Neuron (in vitro differentiated cells): ENCODE measurements around the gene GMDS.

Experiments used
- H2AFZ ChIP-seq: one replicate; pipeline ENCODE4 v1.6.1; 2013; ENCODE audit warnings: low read depth, mild to moderate bottlenecking, inconsistent platforms, low read length, moderate library complexity
- H3K27me3 ChIP-seq: one replicate; pipeline ENCODE4 v1.6.1; 2013; ENCODE audit warnings: low read length; ENCODE audit not compliant: insufficient read depth
- H3K36me3 ChIP-seq: one replicate; pipeline ENCODE4 v1.6.1; 2013; ENCODE audit warnings: low read length; ENCODE audit not compliant: insufficient read depth
- H3K4me1 ChIP-seq: one replicate; pipeline ENCODE4 v1.6.1; 2013; ENCODE audit warnings: low read length; ENCODE audit not compliant: insufficient read depth
- H3K4me3 ChIP-seq: 2 replicates; pipeline ENCODE4 v1.5.1; 2013; ENCODE audit warnings: mild to moderate bottlenecking, low read length, moderate library complexity
- H3K9me3 ChIP-seq: one replicate; pipeline ENCODE4 v1.6.1; 2013; ENCODE audit warnings: low read length

Gene GMDS

GRCh38 chr6:1916334-1917070, 328.9 kb downstream of the GMDS start:
- no peaks in the 10 kb centered on the region for H3K36me3 ChIP-seq
- H3K27me3 ChIP-seq: no peaks in the 10 kb centered on the region
- H3K4me1 ChIP-seq: no peaks in the 10 kb centered on the region
- no peaks in the 10 kb centered on the region for H3K9me3 ChIP-seq
- no peak overlapping the region for H3K4me3 ChIP-seq
- H2AFZ ChIP-seq: no peak overlapping the region

GRCh38 chr6:1915226-1915625, 330.2 kb downstream of the GMDS start:
- H3K4me3 ChIP-seq: no peak overlapping the region
- H3K4me1 ChIP-seq: no peaks in the 10 kb centered on the region

GRCh38 chr6:1913577-1913976, 331.8 kb downstream of the GMDS start:
- Histone ChIP-seq H3K27me3 (no peaks in the 10 kb centered on the region), H3K4me1 (peaks cover 2% of the 10 kb centered on the region), H3K4me3 (no peak overlapping the region), H3K9me3 (no peaks in the 10 kb centered on the region), H2AFZ (no peak overlapping the region), H3K36me3 (no peaks in the 10 kb centered on the region)

More at GRCh38 chr6:1915226-1915625, 330.2 kb downstream of the GMDS start:
- Histone ChIP-seq H3K27me3 (no peaks in the 10 kb centered on the region), H3K9me3 (no peaks in the 10 kb centered on the region), H2AFZ (no peak overlapping the region), H3K36me3 (no peaks in the 10 kb centered on the region)

GRCh38 chr6:1912731-1913130, 332.7 kb downstream of the GMDS start:
- peaks cover 2% of the 10 kb centered on the region for H3K4me1 ChIP-seq
- H2AFZ ChIP-seq: no peak overlapping the region
- H3K9me3 ChIP-seq: no peaks in the 10 kb centered on the region

GRCh38 chr6:1911474-1911873, 333.9 kb downstream of the GMDS start:
- Histone ChIP-seq H2AFZ (no peak overlapping the region), H3K27me3 (no peaks in the 10 kb centered on the region), H3K36me3 (no peaks in the 10 kb centered on the region), H3K4me3 (no peak overlapping the region), H3K4me1 (peaks cover 2% of the 10 kb centered on the region), H3K9me3 (no peaks in the 10 kb centered on the region)

More at GRCh38 chr6:1912731-1913130, 332.7 kb downstream of the GMDS start:
- no peak overlapping the region for H3K4me3 ChIP-seq
- no peaks in the 10 kb centered on the region for H3K36me3 ChIP-seq
- H3K27me3 ChIP-seq: no peaks in the 10 kb centered on the region

GRCh38 chr6:1910621-1911407, 334.6 kb downstream of the GMDS start:
- H3K9me3 ChIP-seq: no peaks in the 10 kb centered on the region
- no peaks in the 10 kb centered on the region for H3K36me3 ChIP-seq
- H3K4me3 ChIP-seq: no peak overlapping the region
- no peak overlapping the region for H2AFZ ChIP-seq
- peaks cover 2% of the 10 kb centered on the region for H3K4me1 ChIP-seq
- no peaks in the 10 kb centered on the region for H3K27me3 ChIP-seq

GRCh38 chr6:1908784-1909183, 336.6 kb downstream of the GMDS start:
- H3K9me3 ChIP-seq: no peaks in the 10 kb centered on the region
- no peak overlapping the region for H3K4me3 ChIP-seq
- peaks cover 11% of the 10 kb centered on the region for H3K4me1 ChIP-seq
- H3K36me3 ChIP-seq: no peaks in the 10 kb centered on the region
- no peak overlapping the region for H2AFZ ChIP-seq
- H3K27me3 ChIP-seq: no peaks in the 10 kb centered on the region

- H3K4me3 ChIP-seq: no peak overlapping the region
- H3K27me3 ChIP-seq: no peaks in the 10 kb centered on the region
- no peak overlapping the region for H2AFZ ChIP-seq
- H3K36me3 ChIP-seq: no peaks in the 10 kb centered on the region
- no peaks in the 10 kb centered on the region for H3K9me3 ChIP-seq
- peaks cover 12% of the 10 kb centered on the region for H3K4me1 ChIP-seq
These were observed 338.8 kb downstream of the GMDS start for GRCh38 chr6:1906609-1907008.

GRCh38 chr6:1906014-1906413, 339.4 kb downstream of the GMDS start:
- Histone ChIP-seq H3K9me3 (no peaks in the 10 kb centered on the region), H3K27me3 (no peaks in the 10 kb centered on the region), H3K4me1 (peaks cover 12% of the 10 kb centered on the region), H3K4me3 (no peak overlapping the region), H2AFZ (no peak overlapping the region), H3K36me3 (no peaks in the 10 kb centered on the region)

GRCh38 chr6:1904898-1905297, 340.5 kb downstream of the GMDS start:
- Histone ChIP-seq H2AFZ (no peak overlapping the region), H3K4me1 (peaks cover 12% of the 10 kb centered on the region), H3K36me3 (no peaks in the 10 kb centered on the region), H3K9me3 (no peaks in the 10 kb centered on the region), H3K4me3 (no peak overlapping the region), H3K27me3 (no peaks in the 10 kb centered on the region)

GRCh38 chr6:1904466-1904799, 341.0 kb downstream of the GMDS start:
- no peak overlapping the region for H3K4me3 ChIP-seq
- H3K9me3 ChIP-seq: no peaks in the 10 kb centered on the region
- H3K4me1 ChIP-seq: peaks cover 12% of the 10 kb centered on the region
- H3K36me3 ChIP-seq: no peaks in the 10 kb centered on the region
- no peak overlapping the region for H2AFZ ChIP-seq
- no peaks in the 10 kb centered on the region for H3K27me3 ChIP-seq

- no peaks in the 10 kb centered on the region for H3K36me3 ChIP-seq
- H3K27me3 ChIP-seq: no peaks in the 10 kb centered on the region
- peaks cover 12% of the 10 kb centered on the region for H3K4me1 ChIP-seq
- H2AFZ ChIP-seq: no peak overlapping the region
- H3K9me3 ChIP-seq: no peaks in the 10 kb centered on the region
- no peak overlapping the region for H3K4me3 ChIP-seq
These were observed 341.5 kb downstream of the GMDS start for GRCh38 chr6:1903780-1904465.

GRCh38 chr6:1901556-1901955, 343.8 kb downstream of the GMDS start:
- H3K9me3 ChIP-seq: no peaks in the 10 kb centered on the region
- H3K27me3 ChIP-seq: no peaks in the 10 kb centered on the region
- H3K4me3 ChIP-seq: no peak overlapping the region
- H3K36me3 ChIP-seq: no peaks in the 10 kb centered on the region
- H3K4me1 ChIP-seq: peaks cover 10% of the 10 kb centered on the region
- no peak overlapping the region for H2AFZ ChIP-seq
